AG10803 (cell line): ENCODE data around the gene SC5D.

ENCODE experiments used
- DNase-seq: peaks from one replicate; pipeline ENCODE4 v3.0.0; 2010; ENCODE audit warnings: low read depth
- H3K4me3 ChIP-seq: 2 replicates; pipeline ENCODE4 v1.5.1; 2011; ENCODE audit warnings: mild to moderate bottlenecking, low read length, control low read depth
- CTCF ChIP-seq: conservative IDR thresholded peaks from 2 replicates; pipeline ENCODE4 v1.5.1; 2011; ENCODE audit warnings: mild to moderate bottlenecking, low read length, control low read depth, inconsistent platforms

Gene SC5D

GRCh38 chr11:121312483-121312882 lies 19.9 kb downstream of the SC5D start:
- DNase-seq: no peak
- no peak for TF ChIP-seq CTCF
- H3K4me3 ChIP-seq: no peak overlapping the region

- DNase-seq: peak; percentile 57
- no peak overlapping the region for H3K4me3 ChIP-seq
- TF ChIP-seq CTCF: peak; percentile 94
Observed at GRCh38 chr11:121318848-121319834, 26.6 kb downstream of the SC5D start.

- peak; percentile 37 for DNase-seq
- no peak overlapping the region for H3K4me3 ChIP-seq
- TF ChIP-seq CTCF: peak; percentile 50
Observed at GRCh38 chr11:121321614-121322243, 29.2 kb downstream of the SC5D start.

GRCh38 chr11:121323046-121323607 lies 30.6 kb downstream of the SC5D start:
- TF ChIP-seq CTCF: peak; percentile 18; the same call in 1 of the 2 replicates
- H3K4me3 ChIP-seq: no peak overlapping the region
- DNase-seq: no peak

GRCh38 chr11:121326230-121326629 lies 33.7 kb downstream of the SC5D start:
- TF ChIP-seq CTCF: no peak
- no peak for DNase-seq
- no peak overlapping the region for H3K4me3 ChIP-seq

- H3K4me3 ChIP-seq: no peak overlapping the region
- no peak for TF ChIP-seq CTCF
- no peak for DNase-seq
Observed at GRCh38 chr11:121327553-121327952, 35.0 kb downstream of the SC5D start.
